GM18870 (cell line): ENCODE data around the gene NSD2.

Experiments
- ATAC-seq: cut with Tn5 transposase; IDR thresholded peaks from one replicate; pipeline ENCODE4 v1.9.1; 2021; ENCODE audit warnings: moderate library complexity; ENCODE audit not compliant: unreplicated experiment

The NSD2 gene

GRCh38 chr4:1964971-1965370, 93.8 kb downstream of the NSD2 start:
- ATAC-seq, result no peak

GRCh38 chr4:1967512-1968149, 96.4 kb downstream of the NSD2 start:
- no peak for ATAC-seq

- ATAC-seq, result no peak
Observed at GRCh38 chr4:1968686-1969295, 97.6 kb downstream of the NSD2 start.

GRCh38 chr4:1969928-1970723, 98.9 kb downstream of the NSD2 start:
- no peak for ATAC-seq

GRCh38 chr4:1970926-1971325, 99.7 kb downstream of the NSD2 start:
- no peak for ATAC-seq

- ATAC-seq, result no peak
Observed at GRCh38 chr4:1971456-1972200, 100.4 kb downstream of the NSD2 start.

GRCh38 chr4:1972414-1972813, 101.2 kb downstream of the NSD2 start:
- ATAC-seq, result no peak

- ATAC-seq, result no peak
Observed at GRCh38 chr4:1973218-1973617, 102.0 kb downstream of the NSD2 start.

- no peak for ATAC-seq
Observed at GRCh38 chr4:1973661-1974060, 102.5 kb downstream of the NSD2 start.

GRCh38 chr4:1974840-1975239, 103.6 kb downstream of the NSD2 start:
- no peak for ATAC-seq

- ATAC-seq, result no peak
Observed at GRCh38 chr4:1975391-1975801, 104.2 kb downstream of the NSD2 start.

GRCh38 chr4:1975880-1976279, 104.7 kb downstream of the NSD2 start:
- no peak for ATAC-seq

- ATAC-seq, result no peak
Observed at GRCh38 chr4:1976416-1977352, 105.5 kb downstream of the NSD2 start.

GRCh38 chr4:1978226-1978625, 107.0 kb downstream of the NSD2 start:
- ATAC-seq, result no peak

- no peak for ATAC-seq
Observed at GRCh38 chr4:1978741-1979476, 107.7 kb downstream of the NSD2 start.

GRCh38 chr4:1979477-1980196, 108.4 kb downstream of the NSD2 start:
- no peak for ATAC-seq

- no peak for ATAC-seq
Observed at GRCh38 chr4:1980561-1981041, 109.4 kb downstream of the NSD2 start.

- no peak for ATAC-seq
Observed at GRCh38 chr4:1981251-1982058, 110.3 kb downstream of the NSD2 start.
